Thymus (tissue), 11 donors: ENCODE measurements around the gene ST7L. TPM values are rescaled to one million over a fixed set of nuclear protein-coding genes. Genes with fewer than 3 reads are reported as not detected.

Source experiments
- DNase-seq, 9 donors: peaks; one replicate each; pipeline ENCODE4 v3.0.0-alpha.2; 2013; ENCODE audit warnings: low spot score in 9 of 9, low read depth in 6 of 9, missing footprints in 1 of 9
- H3K27ac ChIP-seq, 2 donors: one replicate each; pipeline ENCODE4 v1.5.1; 2013; ENCODE audit warnings: control low read depth in 1 of 2, low read depth in 1 of 2, low read length in 1 of 2, mild to moderate bottlenecking in 1 of 2, moderate library complexity in 1 of 2
- H3K27me3 ChIP-seq, 2 donors: one replicate each; pipeline ENCODE4 v1.5.1; 2013; ENCODE audit warnings: low read length in 1 of 2; ENCODE audit not compliant: control insufficient read depth in 2 of 2, insufficient read depth in 1 of 2
- H3K36me3 ChIP-seq, 2 donors: one replicate each; pipeline ENCODE4 v1.5.1; 2013; ENCODE audit warnings: low read length in 1 of 2, mild to moderate bottlenecking in 1 of 2, moderate library complexity in 1 of 2; ENCODE audit not compliant: control insufficient read depth in 2 of 2, insufficient read depth in 2 of 2
- H3K4me1 ChIP-seq, 2 donors: one replicate each; pipeline ENCODE4 v1.5.1; 2013; ENCODE audit warnings: low read length in 2 of 2; ENCODE audit not compliant: control insufficient read depth in 2 of 2, insufficient read depth in 2 of 2
- H3K4me3 ChIP-seq, 2 donors: one replicate each; pipeline ENCODE4 v1.5.1; 2013; ENCODE audit warnings: low read length in 2 of 2, control low read depth in 1 of 2, mild to moderate bottlenecking in 1 of 2
- H3K9me3 ChIP-seq, 2 donors: one replicate each; pipeline ENCODE4 v1.5.1; 2013; ENCODE audit warnings: low read length in 1 of 2, mild to moderate bottlenecking in 1 of 2; ENCODE audit not compliant: control insufficient read depth in 2 of 2, insufficient read depth in 1 of 2
- WGBS: extraction: QIAGEN DNeasy Blood & Tissue Kit; methylation state at CpG from one replicate; pipeline ENCODE4 v1.1.7; 2013; 5-methylcytosine and 5-hydroxymethylcytosine counted together
- polyA plus RNA-seq: library from polyadenylated mRNA; stranded (reverse); fragments of 200-250 nt; gene quantifications from one replicate; pipeline ENCODE4 v1.2.3, GENCODE V29; 2013
- total RNA-seq: library from RNA; stranded (reverse); fragments of 120-200 nt; gene quantifications from one replicate; pipeline ENCODE4 v1.2.4, GENCODE V29; 2013
- donor health status: healthy.

The ST7L gene
- total and polyA plus RNA-seq, 2 donors, result 13.4 to 13.9 TPM

GRCh38 chr1:112530832-112531231, 88.1 kb downstream of the ST7L start:
- Histone ChIP-seq H3K27ac (no peak overlapping the region), H3K4me3 (no peak overlapping the region), H3K9me3 (no peaks in the 10 kb centered on the region), H3K27me3 (no peaks in the 10 kb centered on the region), H3K4me1 (no peaks in the 10 kb centered on the region), H3K36me3 (no peaks in the 10 kb centered on the region)
- no peak for DNase-seq

DNA sequence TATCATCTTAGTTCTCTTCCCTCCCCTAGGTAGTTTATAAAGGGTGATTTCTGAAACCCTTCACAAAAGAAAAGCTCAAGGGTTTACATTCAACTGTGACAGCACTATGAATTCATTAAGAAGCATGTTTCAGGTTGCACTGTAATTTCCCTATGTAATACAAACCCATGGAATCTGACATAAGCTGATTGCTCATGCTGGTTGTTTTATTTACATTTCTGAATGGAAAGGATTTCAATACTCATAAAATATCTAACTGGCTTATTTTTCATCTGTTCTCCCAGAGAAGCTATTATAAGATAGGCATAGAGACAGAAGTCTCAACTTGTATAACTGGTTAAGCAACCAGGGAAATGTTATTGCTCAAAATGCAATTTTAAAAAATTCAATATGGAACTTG, 89.6 kb downstream of the ST7L start:
- no peak for DNase-seq
- no peak overlapping the region for H3K27ac ChIP-seq
- no peaks in the 10 kb centered on the region for H3K4me1 ChIP-seq

GRCh38 chr1:112528076-112528475, 90.9 kb downstream of the ST7L start:
- Histone ChIP-seq H3K27ac (no peak overlapping the region), H3K4me1 (no peaks in the 10 kb centered on the region), H3K4me3 (no peak overlapping the region), H3K9me3 (no peaks in the 10 kb centered on the region), H3K27me3 (no peaks in the 10 kb centered on the region), H3K36me3 (peaks cover 0 to 2% of the 10 kb centered on the region in 2 donors)
- no peak for DNase-seq

More for the DNA sequence above, 89.6 kb downstream of the ST7L start:
- no peaks in the 10 kb centered on the region for H3K9me3 ChIP-seq
- no peaks in the 10 kb centered on the region for H3K27me3 ChIP-seq
- peaks cover 0 to 2% of the 10 kb centered on the region in 2 donors for H3K36me3 ChIP-seq
- H3K4me3 ChIP-seq, result no peak overlapping the region

DNA sequence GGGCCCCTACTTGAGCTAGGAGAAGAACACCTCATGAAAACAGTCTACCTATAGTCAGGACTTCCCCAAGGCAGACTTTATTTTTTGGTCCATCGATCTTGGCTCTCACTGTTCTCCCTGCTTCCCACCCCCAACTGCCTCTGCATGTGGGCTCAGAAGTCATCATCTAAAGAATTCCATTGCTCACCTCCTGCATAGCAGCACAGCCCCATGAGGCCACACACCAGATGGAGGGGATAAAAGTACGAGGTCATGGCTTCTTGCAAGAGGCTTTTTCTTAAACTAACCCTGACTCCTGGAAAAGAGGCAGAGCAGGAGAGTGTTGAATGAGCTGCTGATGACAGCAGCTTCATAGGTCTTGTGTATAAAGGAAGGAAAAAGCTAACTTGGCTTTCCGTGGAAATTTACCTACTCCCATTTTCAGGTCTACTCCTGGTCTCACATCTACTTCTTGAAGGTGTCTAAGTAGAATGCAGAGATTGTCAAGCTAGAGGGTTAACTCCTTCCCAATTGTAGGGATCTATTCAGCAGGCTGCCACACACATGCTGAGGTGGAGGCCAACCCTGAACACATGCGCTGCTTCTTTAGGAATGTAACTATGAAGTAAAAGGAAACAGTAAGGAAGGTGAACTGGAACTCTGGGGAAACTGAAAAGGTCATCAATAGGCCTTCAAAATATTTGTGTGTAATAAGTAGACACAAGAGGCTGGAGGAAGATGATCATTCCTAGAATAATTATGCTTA, 91.5 kb downstream of the ST7L start:
- Histone ChIP-seq H3K27ac (no peak overlapping the region), H3K4me3 (no peak overlapping the region), H3K27me3 (no peaks in the 10 kb centered on the region), H3K9me3 (no peaks in the 10 kb centered on the region), H3K36me3 (peaks cover 0 to 2% of the 10 kb centered on the region in 2 donors), H3K4me1 (no peaks in the 10 kb centered on the region)
- no peak for DNase-seq
- WGBS, result 92% methylated on average over 4 of the region's 4 CpGs

GRCh38 chr1:112524986-112525385, 94.0 kb downstream of the ST7L start:
- Histone ChIP-seq H3K27ac (no peak overlapping the region), H3K36me3 (peaks cover 0 to 2% of the 10 kb centered on the region in 2 donors), H3K4me1 (no peaks in the 10 kb centered on the region), H3K27me3 (no peaks in the 10 kb centered on the region), H3K4me3 (no peak overlapping the region), H3K9me3 (no peaks in the 10 kb centered on the region)
- WGBS, result 98% methylated on average over 1 of the region's 1 CpG
- no peak for DNase-seq

GRCh38 chr1:112524251-112524650, 94.7 kb downstream of the ST7L start:
- Histone ChIP-seq H3K4me1 (no peaks in the 10 kb centered on the region), H3K36me3 (peaks cover 0 to 2% of the 10 kb centered on the region in 2 donors), H3K4me3 (no peak overlapping the region), H3K9me3 (no peaks in the 10 kb centered on the region), H3K27me3 (no peaks in the 10 kb centered on the region), H3K27ac (no peak overlapping the region)
- no peak for DNase-seq
- 94% methylated on average over 8 of the region's 8 CpGs for WGBS

- no peak for DNase-seq
- no peak overlapping the region for H3K27ac ChIP-seq
- no peaks in the 10 kb centered on the region for H3K9me3 ChIP-seq
- no peaks in the 10 kb centered on the region for H3K27me3 ChIP-seq
- no peaks in the 10 kb centered on the region for H3K4me1 ChIP-seq
- H3K4me3 ChIP-seq, result no peak overlapping the region
- 100% methylated on average over 1 of the region's 1 CpG for WGBS
- peaks cover 0 to 2% of the 10 kb centered on the region in 2 donors for H3K36me3 ChIP-seq
Measured at GRCh38 chr1:112522621-112523020, 96.3 kb downstream of the ST7L start.

- Histone ChIP-seq H3K9me3 (peaks cover 0 to 1% of the 10 kb centered on the region in 2 donors), H3K4me3 (no peak overlapping the region), H3K27ac (no peak overlapping the region), H3K4me1 (no peaks in the 10 kb centered on the region), H3K27me3 (no peaks in the 10 kb centered on the region), H3K36me3 (no peaks in the 10 kb centered on the region)
- DNase-seq, result no peak
- WGBS, result 88% methylated on average over 9 of the region's 9 CpGs
Measured at GRCh38 chr1:112520166-112520565, 98.8 kb downstream of the ST7L start.

DNA sequence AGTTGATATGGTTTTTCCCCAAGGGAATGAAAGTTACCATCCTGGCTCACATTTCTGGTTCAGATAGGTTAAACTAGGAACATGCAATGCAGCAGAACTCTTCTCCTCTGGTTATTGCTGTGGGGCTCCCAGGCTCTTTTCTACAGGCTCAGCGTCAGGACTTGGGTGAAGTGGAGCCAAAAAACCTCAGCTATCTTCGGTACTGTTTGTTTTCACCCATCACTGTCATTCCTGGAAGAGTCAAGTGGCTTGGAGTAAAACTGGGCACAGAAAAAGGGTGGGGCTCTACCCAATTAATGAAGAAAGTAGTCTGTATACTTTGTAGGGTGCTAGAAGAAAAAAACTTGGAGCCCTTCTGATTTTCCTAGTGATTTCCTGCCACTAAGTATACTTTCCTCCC, 100.8 kb downstream of the ST7L start:
- no peak overlapping the region for H3K4me3 ChIP-seq
- peaks cover 0 to 1% of the 10 kb centered on the region in 2 donors for H3K9me3 ChIP-seq
- H3K27ac ChIP-seq, result no peak overlapping the region
- WGBS, result 88% methylated on average over 2 of the region's 2 CpGs
- H3K36me3 ChIP-seq, result no peaks in the 10 kb centered on the region
- no peaks in the 10 kb centered on the region for H3K4me1 ChIP-seq
- no peak for DNase-seq
- peaks cover 0 to 7% of the 10 kb centered on the region in 2 donors for H3K27me3 ChIP-seq
